ENCODE results near the gene SDK2. TPM values are rescaled to one million over a fixed set of nuclear protein-coding genes. Genes with fewer than 3 reads are reported as not detected.

SDK2 gene
- total and polyA plus RNA-seq, 9 of the 15 experiments (the other 6 are each of a cell fraction or from before 2014, with no cell fraction given) = 0.04 TPM; not detected in 8

GRCh38 chr17:73555199-73555960 is 88.9 kb downstream of the SDK2 start:
- CTCF ChIA-PET (ENCODE audit: low intra/inter-chr PET ratio) = no interaction called here
- Histone ChIP-seq H2AFZ (ENCODE audit: low read depth, low read length) (no peak overlapping the region), H3K9me1 (ENCODE audit: control insufficient read depth, insufficient read depth, low read length) (no peaks in the 10 kb centered on the region), H3K9me3 (replicated peaks; ENCODE audit: control insufficient read depth, insufficient read depth, low read depth, low read length) (no peaks in the 10 kb centered on the region), H3K36me3 (ENCODE audit: control insufficient read depth, insufficient read depth, low read length) (no peaks in the 10 kb centered on the region), H3K9ac (ENCODE audit: insufficient read depth in 1 of 2, low read depth in 2 of 2, low read length in 2 of 2) (no peak overlapping the region; a peak in 1 of 4 replicates), H3K27ac (ENCODE audit: extremely low read depth, low read depth, low read length) (no peak overlapping the region), H3K27me3 (ENCODE audit: control insufficient read depth in 2 of 2, insufficient read depth in 2 of 2, low read length in 2 of 2) (peaks cover 3 to 20% of the 10 kb centered on the region in 2 experiments; a peak in 3 of 5 replicates), H3K4me2 (ENCODE audit: insufficient read depth, low read length) (no peak overlapping the region), H3K4me3 (no peak overlapping the region), H4K20me1 (replicated peaks; ENCODE audit: control insufficient read depth, insufficient read depth, low read length) (no peaks in the 10 kb centered on the region), H3K4me1 (replicated peaks in 1 of 2; ENCODE audit: control insufficient read depth in 2 of 2, insufficient read depth in 2 of 2, low read length in 2 of 2) (no peaks in the 10 kb centered on the region), H3K79me2 (ENCODE audit: control insufficient read depth, insufficient read depth, low read length) (no peaks in the 10 kb centered on the region)
- no peak for DNase-seq (ENCODE audit: extremely low read depth in 1 of 4, low spot score in 3 of 4)
- POLR2A ChIA-PET = interaction anchor here (0.7 to 1.5 kb wide), 3 partner anchors 8 to 269 kb away, joined by 3 to 4 read pairs (median 3); no protein-coding TSS in a partner anchor
- TF ChIP-seq POLR2A (conservative IDR thresholded peaks at IDR 0.05) = no peak
- in situ Hi-C loops (cut with MboI) (no loop called here), intact Hi-C loops (cut with micrococcal nuclease) (no loop called here)
- no peak for FAIRE-seq
- ATAC-seq = no peak
- 1% methylated on average over 13 of the region's 13 CpGs for WGBS (ENCODE audit: insufficient coverage, low coverage, missing lambda C conversion rate)
- no TSS peak for BruUV-seq (replicated peaks)

GRCh38 chr17:73554498-73554897 is 89.7 kb downstream of the SDK2 start:
- H3K4me1 ChIP-seq (replicated peaks in 1 of 2; ENCODE audit: control insufficient read depth in 2 of 2, insufficient read depth in 2 of 2, low read length in 2 of 2) = no peaks in the 10 kb centered on the region
- no peak overlapping the region for H2AFZ ChIP-seq (ENCODE audit: low read depth, low read length)
- CTCF ChIA-PET (ENCODE audit: low intra/inter-chr PET ratio) = no interaction called here
- no peaks in the 10 kb centered on the region for H3K79me2 ChIP-seq (ENCODE audit: control insufficient read depth, insufficient read depth, low read length)
- H3K9me3 ChIP-seq (replicated peaks; ENCODE audit: control insufficient read depth, insufficient read depth, low read depth, low read length) = no peaks in the 10 kb centered on the region
- TF ChIP-seq ZNF12 (CRISPR knock-in tag; IDR thresholded peaks at IDR 0.05) (peak; percentile 80; the same call in 1 of the 2 replicates), ZNF780A (CRISPR knock-in tag; IDR thresholded peaks at IDR 0.05) (no peak), HMG20A (CRISPR knock-in tag; conservative IDR thresholded peaks at IDR 0.05) (no peak), ZNF583 (CRISPR knock-in tag; IDR thresholded peaks at IDR 0.05) (no peak)
- H3K9ac ChIP-seq (ENCODE audit: insufficient read depth in 1 of 2, low read depth in 2 of 2, low read length in 2 of 2) = no peak overlapping the region
- no peak overlapping the region for H3K4me2 ChIP-seq (ENCODE audit: insufficient read depth, low read length)
- no TSS peak for BruUV-seq (replicated peaks)
- DNase-seq (ENCODE audit: extremely low read depth in 1 of 4, low spot score in 3 of 4) = no peak
- H3K27ac ChIP-seq (ENCODE audit: extremely low read depth, low read depth, low read length) = no peak overlapping the region
- no peaks in the 10 kb centered on the region for H3K9me1 ChIP-seq (ENCODE audit: control insufficient read depth, insufficient read depth, low read length)
- H4K20me1 ChIP-seq (replicated peaks; ENCODE audit: control insufficient read depth, insufficient read depth, low read length) = no peaks in the 10 kb centered on the region
- in situ Hi-C loops (cut with MboI) = no loop called here
- FAIRE-seq = no peak
- POLR2A ChIA-PET = interaction anchor here (0.7 kb wide), 1 partner anchor 268 kb away, joined by 3 read pairs; no protein-coding TSS in a partner anchor
- peaks cover 3 to 28% of the 10 kb centered on the region in 2 experiments; a peak in 3 of 5 replicates for H3K27me3 ChIP-seq (ENCODE audit: control insufficient read depth in 2 of 2, insufficient read depth in 2 of 2, low read length in 2 of 2)
- ATAC-seq = no peak
- no peaks in the 10 kb centered on the region for H3K36me3 ChIP-seq (ENCODE audit: control insufficient read depth, insufficient read depth, low read length)
- intact Hi-C loops (cut with micrococcal nuclease) = no loop called here
- H3K4me3 ChIP-seq = no peak overlapping the region

Measured in K562 (cell line).